H1 (cell line): ENCODE data around the gene MCM7. TPM values are rescaled to one million over a fixed set of nuclear protein-coding genes. Genes with fewer than 3 reads are reported as not detected.

Experiments used
- CTCF ChIA-PET: fragments of 300-600 bp; sonication (Branson Sonifier 250); formaldehyde crosslinking; loops from one replicate; lab custom pipeline; 2021; ENCODE audit not compliant: partially characterized antibody; lab: Charles Lee
- POLR2A ChIA-PET: fragments of 300-600 bp; sonication (Branson Sonifier 250); formaldehyde crosslinking; loops from one replicate; lab custom pipeline; 2021; ENCODE audit warnings: inconsistent platforms; ENCODE audit not compliant: partially characterized antibody; lab: Charles Lee
- DNase-seq, 2 experiments: peaks; one replicate each; pipeline versions ENCODE4 v3.0.0 to v3.0.0-alpha.2; 2010 to 2022; ENCODE audit warnings: low spot score in 2 of 2, low read depth in 1 of 2, mixed read lengths in 1 of 2
- FAIRE-seq: peaks from 2 replicates; lab custom pipeline; 2011; peaks lifted over from hg19 to GRCh38; lab: Jason Lieb, UNC
- H2AFZ ChIP-seq: 2 replicates; pipeline ENCODE4 v1.8.1; 2012; ENCODE audit warnings: low read length, inconsistent platforms
- H2AK5ac ChIP-seq: 2 replicates; pipeline ENCODE4 v1.6.1; 2013; ENCODE audit warnings: low read depth, low read length
- H2BK120ac ChIP-seq: replicated peaks from 2 replicates; pipeline ENCODE3; 2013; ENCODE audit warnings: low read depth, low read length, inconsistent platforms
- H2BK12ac ChIP-seq: 2 replicates; pipeline ENCODE4 v1.6.1; 2013; ENCODE audit warnings: low read depth, low read length
- H2BK15ac ChIP-seq: 2 replicates; pipeline ENCODE4 v1.6.1; 2013; ENCODE audit warnings: low read length
- H2BK20ac ChIP-seq: 2 replicates; pipeline ENCODE4 v1.6.1; 2013; ENCODE audit warnings: low read length
- H2BK5ac ChIP-seq: 2 replicates; pipeline ENCODE4 v1.6.1; 2013; ENCODE audit warnings: low read depth, low read length
- H3K14ac ChIP-seq: 2 replicates; pipeline ENCODE4 v1.6.1; 2013; ENCODE audit warnings: inconsistent platforms; ENCODE audit not compliant: insufficient read length
- H3K18ac ChIP-seq: 2 replicates; pipeline ENCODE4 v1.6.1; 2013; ENCODE audit warnings: low read length; ENCODE audit errors: extremely low read depth
- H3K23ac ChIP-seq: 2 replicates; pipeline ENCODE4 v1.6.1; 2013; ENCODE audit warnings: inconsistent platforms; ENCODE audit not compliant: insufficient read length
- H3K23me2 ChIP-seq: 2 replicates; pipeline ENCODE4 v1.6.1; 2013; ENCODE audit warnings: low read depth, low read length
- H3K27ac ChIP-seq: 2 replicates; pipeline ENCODE4 v1.6.1; 2011; ENCODE audit warnings: low read depth, low read length, inconsistent platforms
- H3K27me3 ChIP-seq, 4 experiments: replicated peaks in 1 of 4; 1 replicate in 1 of 4; 2 replicates in 3 of 4; pipeline versions ENCODE4 v1.6.1 to v1.8.1; 2011 to 2013; ENCODE audit warnings: low read length in 3 of 4, mild to moderate bottlenecking in 3 of 4, inconsistent platforms in 2 of 4, mixed read lengths in 2 of 4, moderate library complexity in 1 of 4; ENCODE audit not compliant: control insufficient read depth in 3 of 4, insufficient read depth in 3 of 4; ENCODE audit errors: extremely low read depth in 1 of 4
- H3K36me3 ChIP-seq, 4 experiments: 2 replicates each; pipeline versions ENCODE4 v1.6.1 to v1.8.1; 2011 to 2013; ENCODE audit warnings: mild to moderate bottlenecking in 4 of 4, low read length in 3 of 4, moderate library complexity in 2 of 4, control low read depth in 1 of 4, inconsistent platforms in 1 of 4; ENCODE audit not compliant: insufficient read depth in 4 of 4, control insufficient read depth in 2 of 4
- H3K4ac ChIP-seq: replicated peaks from 2 replicates; pipeline ENCODE3; 2013; ENCODE audit warnings: low read length, low read depth, mixed read lengths, inconsistent platforms; ENCODE audit not compliant: insufficient read length
- H3K4me1 ChIP-seq, 4 experiments: replicated peaks in 1 of 4; 1 replicate in 1 of 4; 2 replicates in 3 of 4; pipeline versions ENCODE4 v1.6.1 to v1.8.1; 2011 to 2013; ENCODE audit warnings: low read length in 3 of 4, inconsistent platforms in 2 of 4, mixed read lengths in 1 of 4; ENCODE audit not compliant: insufficient read depth in 4 of 4, control insufficient read depth in 3 of 4
- H3K4me2 ChIP-seq, 2 experiments: 2 replicates each; pipeline versions ENCODE4 v1.6.1 to v1.8.1; 2011 to 2013; ENCODE audit warnings: low read depth in 2 of 2, low read length in 2 of 2, control low read depth in 1 of 2, inconsistent platforms in 1 of 2, mild to moderate bottlenecking in 1 of 2; ENCODE audit not compliant: insufficient read depth in 1 of 2
- H3K4me3 ChIP-seq, 4 experiments: fragments of 200-600, 300-600 bp in 1 of 4; sonication (generic), shearing (Covaris generic), sonication (Bioruptor Twin) in 1 of 4; 2 replicates each; pipeline versions ENCODE4 v1.5.1 to v1.8.1; 2011 to 2016; ENCODE audit warnings: low read length in 4 of 4, low read depth in 3 of 4, control low read depth in 2 of 4, inconsistent platforms in 2 of 4, mild to moderate bottlenecking in 2 of 4, mixed read lengths in 1 of 4, moderate library complexity in 1 of 4; ENCODE audit not compliant: insufficient read depth in 2 of 4; ENCODE audit errors: extremely low read depth in 1 of 4
- H3K56ac ChIP-seq: replicated peaks from 2 replicates; pipeline ENCODE3; 2013; ENCODE audit warnings: low read depth, mild to moderate bottlenecking, mixed read lengths, low read length, inconsistent platforms; ENCODE audit not compliant: insufficient read length
- H3K79me1 ChIP-seq: 2 replicates; pipeline ENCODE4 v1.6.1; 2013; ENCODE audit warnings: low read depth, low read length, control low read depth
- H3K79me2 ChIP-seq, 2 experiments: 2 replicates each; pipeline versions ENCODE4 v1.6.1 to v1.8.1; 2012 to 2013; ENCODE audit warnings: low read length in 2 of 2, mild to moderate bottlenecking in 2 of 2, inconsistent platforms in 1 of 2; ENCODE audit not compliant: insufficient read depth in 2 of 2, control insufficient read depth in 1 of 2
- H3K9ac ChIP-seq, 4 experiments: replicated peaks in 1 of 4; 1 replicate in 1 of 4; 2 replicates in 3 of 4; pipeline versions ENCODE4 v1.6.1 to v1.8.1; 2011 to 2013; ENCODE audit warnings: low read depth in 3 of 4, low read length in 3 of 4, control low read depth in 2 of 4, mild to moderate bottlenecking in 2 of 4, moderate library complexity in 2 of 4, inconsistent platforms in 1 of 4; ENCODE audit errors: extremely low read depth in 1 of 4
- H3K9me3 ChIP-seq, 2 experiments: 2 replicates each; pipeline versions ENCODE4 v1.6.1 to v1.8.1; 2012 to 2013; ENCODE audit warnings: mild to moderate bottlenecking in 2 of 2, moderate library complexity in 2 of 2, control low read depth in 1 of 2, inconsistent platforms in 1 of 2, low read depth in 1 of 2, low read length in 1 of 2, mixed read lengths in 1 of 2; ENCODE audit not compliant: insufficient read depth in 2 of 2
- H4K20me1 ChIP-seq, 2 experiments: replicated peaks in 1 of 2; 2 replicates each; pipeline versions ENCODE3 to v1.8.1; 2011 to 2013; ENCODE audit warnings: inconsistent platforms in 2 of 2, low read length in 2 of 2, mild to moderate bottlenecking in 1 of 2; ENCODE audit not compliant: insufficient read depth in 2 of 2, control insufficient read depth in 1 of 2
- H4K5ac ChIP-seq: 2 replicates; pipeline ENCODE4 v1.6.1; 2013; ENCODE audit warnings: low read length, low read depth, mixed read lengths, inconsistent platforms; ENCODE audit not compliant: insufficient read length
- H4K8ac ChIP-seq: 2 replicates; pipeline ENCODE4 v1.8.0; 2013; ENCODE audit warnings: mild to moderate bottlenecking, moderate library complexity, low read length, inconsistent platforms; ENCODE audit not compliant: insufficient read depth; ENCODE audit errors: extremely low read depth
- H4K91ac ChIP-seq: replicated peaks from 2 replicates; pipeline ENCODE3; 2013; ENCODE audit warnings: low read length, mixed read lengths, inconsistent platforms; ENCODE audit not compliant: insufficient read length
- CTBP2 ChIP-seq: IDR thresholded peaks from 2 replicates; pipeline ENCODE4 v1.7.0; 2011; ENCODE audit warnings: borderline replicate concordance, mild to moderate bottlenecking, moderate library complexity, mixed read lengths, low read length; ENCODE audit not compliant: insufficient read depth, insufficient read length
- HDAC6 ChIP-seq: IDR thresholded peaks from one replicate; pipeline ENCODE4 v1.7.1; 2012; ENCODE audit warnings: low read depth, mild to moderate bottlenecking, inconsistent platforms, low read length, moderate library complexity
- RAD21 ChIP-seq, 2 experiments: IDR thresholded peaks in 1 of 2; conservative IDR thresholded peaks in 1 of 2; 2 replicates each; pipeline ENCODE4 v1.6.1; 2011; ENCODE audit warnings: low read depth in 2 of 2, low read length in 2 of 2, improper control_type of control experiment in 1 of 2, inconsistent platforms in 1 of 2, mild to moderate bottlenecking in 1 of 2, moderate library complexity in 1 of 2
- WGBS, 2 experiments: shearing (Covaris generic) in 1 of 2; methylation state at CpG; one replicate each; pipeline versions ENCODE4 v1.1.6 to v1.1.7; 2013 to 2015; ENCODE audit warnings: low lambda C conversion rate in 2 of 2, mixed read lengths in 2 of 2, inconsistent platforms in 1 of 2, low coverage in 1 of 2, missing lambda C conversion rate in 1 of 2; ENCODE audit not compliant: insufficient replicate concordance in 2 of 2, insufficient coverage in 1 of 2, insufficient read length in 1 of 2; ENCODE audit errors: extremely low coverage in 1 of 2, missing lambda C conversion rate in 1 of 2; 5-methylcytosine and 5-hydroxymethylcytosine counted together
- polyA plus RNA-seq, 7 experiments: library from polyadenylated mRNA; depleted of rRNA in 3 of 7; stranded (reverse) in 5 of 7; unstranded in 2 of 7; fragments of >200 nt in 5 of 7; fragments of 200-250 nt in 2 of 7; gene quantifications; 1 replicate in 5 of 7; 2 replicates in 1 of 7; 4 replicates in 1 of 7; pipeline versions ENCODE4 v1.2.1 to v1.2.3, GENCODE V29; 2011 to 2013; ENCODE audit warnings: missing spikeins in 2 of 7, mixed read lengths in 2 of 7
- total RNA-seq: library from RNA; stranded (reverse); fragmentation: NEBNext Ultra II Directional; extraction: Animal tissue kit (Norgen Biotek cat#: 25700); gene quantifications from 2 replicates; pipeline ENCODE4 v1.2.1, GENCODE V29; 2021
- TF ChIP-seq, protein P1 (sequence below): IDR thresholded peaks from 2 replicates; pipeline ENCODE4 v1.6.1; 2011; ENCODE audit warnings: low read length, improper control_type of control experiment

Gene MCM7
- total and polyA plus RNA-seq, 2 of the 8 experiments (the other 6 are each of a cell fraction or from before 2014, with no cell fraction given), result 313 to 344 TPM

GRCh38 chr7:100137851-100138760 is 36.9 kb upstream of the MCM7 start:
- H3K27me3 ChIP-seq, result no peaks in the 10 kb centered on the region
- peaks cover 0 to 2% (median 0%) of the 10 kb centered on the region in 4 experiments; a peak in 1 of 7 replicates for H3K4me1 ChIP-seq

More at GRCh38 chr7:100137851-100138760, 36.9 kb upstream of the MCM7 start:
- Histone ChIP-seq H3K23me2 (no peaks in the 10 kb centered on the region), H2AFZ (no peak overlapping the region), H3K4me2 (no peak overlapping the region), H3K4ac (no peak overlapping the region), H2BK15ac (no peak overlapping the region), H2BK12ac (no peak overlapping the region), H2BK20ac (no peak overlapping the region), H3K36me3 (no peaks in the 10 kb centered on the region)
- TF ChIP-seq, protein P1, sequence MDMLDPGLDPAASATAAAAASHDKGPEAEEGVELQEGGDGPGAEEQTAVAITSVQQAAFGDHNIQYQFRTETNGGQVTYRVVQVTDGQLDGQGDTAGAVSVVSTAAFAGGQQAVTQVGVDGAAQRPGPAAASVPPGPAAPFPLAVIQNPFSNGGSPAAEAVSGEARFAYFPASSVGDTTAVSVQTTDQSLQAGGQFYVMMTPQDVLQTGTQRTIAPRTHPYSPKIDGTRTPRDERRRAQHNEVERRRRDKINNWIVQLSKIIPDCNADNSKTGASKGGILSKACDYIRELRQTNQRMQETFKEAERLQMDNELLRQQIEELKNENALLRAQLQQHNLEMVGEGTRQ, result no peak
- TF ChIP-seq HDAC6, result no peak
- TF ChIP-seq RAD21 (IDR thresholded peaks at IDR 0.05 in 1 of 2, conservative IDR thresholded peaks at IDR 0.05 in 1 of 2; ENCODE audit: low read depth in 2 of 2, low read length in 2 of 2), result no peak
- no peak for TF ChIP-seq CTBP2
- TF ChIP-seq, all 59 proteins: peak for 0
- no peaks in the 10 kb centered on the region for H4K20me1 ChIP-seq
- H4K8ac ChIP-seq, result no peak overlapping the region
- H3K18ac ChIP-seq, result no peak overlapping the region
- H3K23ac ChIP-seq, result no peak overlapping the region
- no peak overlapping the region for H3K4me3 ChIP-seq
- no peaks in the 10 kb centered on the region for H3K9me3 ChIP-seq
- WGBS, 2 experiments, result 90% methylated on average over 13 of the region's 13 CpGs; no CpG with 5 or more reads in 1 of the 2 experiments
- H2BK120ac ChIP-seq, result no peak overlapping the region
- H3K9ac ChIP-seq, result no peak overlapping the region
- H3K27ac ChIP-seq, result no peak overlapping the region
- POLR2A ChIA-PET, result interaction anchor here (1.5 to 1.7 kb wide), 3 partner anchors 9 to 43 kb away, joined by 3 to 6 read pairs (median 4); partner anchors contain the start of gene GAL3ST4
- H4K5ac ChIP-seq, result no peak overlapping the region
- CTCF ChIA-PET, result interaction anchor here (0.6 to 2.2 kb wide), 11 partner anchors 23 to 956 kb away, joined by 3 to 11 read pairs (median 4); no protein-coding TSS in a partner anchor
- H2BK5ac ChIP-seq, result no peak overlapping the region
- no peak overlapping the region for H2AK5ac ChIP-seq
- H3K56ac ChIP-seq, result no peak overlapping the region
- H4K91ac ChIP-seq, result no peak overlapping the region
- no peaks in the 10 kb centered on the region for H3K79me2 ChIP-seq
- no peak for DNase-seq
- no peak for FAIRE-seq
- no peaks in the 10 kb centered on the region for H3K79me1 ChIP-seq
- H3K14ac ChIP-seq, result no peak overlapping the region
